HUES6 (cell line): ENCODE data around the gene CTNNA1.
"Not testable (repeated sequence)": the region's sequence is repeated elsewhere in the genome, so short reads cannot be mapped to it uniquely, and the experiment has no call there.

ENCODE experiments used
- H3K27ac ChIP-seq: 2 replicates; pipeline ENCODE4 v1.7.0; 2013; ENCODE audit warnings: low read depth, mild to moderate bottlenecking, low read length, inconsistent platforms
- H3K27me3 ChIP-seq: 2 replicates; pipeline ENCODE4 v1.6.1; 2013; ENCODE audit warnings: low read length; ENCODE audit not compliant: control insufficient read depth, insufficient read depth
- H3K36me3 ChIP-seq: 2 replicates; pipeline ENCODE4 v1.6.1; 2013; ENCODE audit warnings: low read length; ENCODE audit not compliant: control insufficient read depth, insufficient read depth
- H3K4me1 ChIP-seq: 2 replicates; pipeline ENCODE4 v1.6.1; 2013; ENCODE audit warnings: low read length; ENCODE audit not compliant: control insufficient read depth, insufficient read depth
- H3K4me3 ChIP-seq: 2 replicates; pipeline ENCODE4 v1.5.1; 2013; ENCODE audit warnings: low read depth, low read length
- H3K9ac ChIP-seq: one replicate; pipeline ENCODE4 v1.6.1; 2013; ENCODE audit warnings: mild to moderate bottlenecking, low read length
- H3K9me3 ChIP-seq: 2 replicates; pipeline ENCODE4 v1.6.1; 2013; ENCODE audit warnings: low read depth, low read length; ENCODE audit not compliant: control insufficient read depth, insufficient read depth

The CTNNA1 gene

GRCh38 chr5:138752951-138753793 is at the start of gene CTNNA1:
CTNNA1 (plus strand) TSS chr5:138753425; CDS start chr5:138781925, 28,500 bp downstream.
- peak within 1 kb of the TSS; percentile 92 for H3K9ac ChIP-seq
- peaks cover 7% of the 10 kb centered on the region; the same call in 1 of the 2 replicates for H3K9me3 ChIP-seq
- peak within 1 kb of the TSS; percentile 99 for H3K4me3 ChIP-seq
- peak within 1 kb of the TSS; percentile 99 for H3K27ac ChIP-seq
- peaks cover 20% of the 10 kb centered on the region for H3K4me1 ChIP-seq
- H3K27me3 ChIP-seq: no peaks in the 10 kb centered on the region
- peaks cover 15% of the 10 kb centered on the region for H3K36me3 ChIP-seq

- peaks cover 14% of the 10 kb centered on the region for H3K4me1 ChIP-seq
- H3K36me3 ChIP-seq, H3K4me3 ChIP-seq, H3K9ac ChIP-seq, H3K27me3 ChIP-seq, H3K9me3 ChIP-seq, H3K27ac ChIP-seq: not testable (repeated sequence)
Measured at GRCh38 chr5:138703777-138704176, 49.4 kb upstream of the CTNNA1 start.

- no peaks in the 10 kb centered on the region for H3K36me3 ChIP-seq
- no peak overlapping the region for H3K4me3 ChIP-seq
- no peak overlapping the region for H3K9ac ChIP-seq
- peaks cover 24% of the 10 kb centered on the region for H3K4me1 ChIP-seq
- H3K27ac ChIP-seq: no peak overlapping the region
- no peaks in the 10 kb centered on the region for H3K27me3 ChIP-seq
- no peaks in the 10 kb centered on the region for H3K9me3 ChIP-seq
Measured at GRCh38 chr5:138705007-138705406, 48.2 kb upstream of the CTNNA1 start.

GRCh38 chr5:138705567-138705966 is 47.7 kb upstream of the CTNNA1 start:
- H3K36me3 ChIP-seq: no peaks in the 10 kb centered on the region
- H3K9me3 ChIP-seq: no peaks in the 10 kb centered on the region
- H3K27me3 ChIP-seq: no peaks in the 10 kb centered on the region
- H3K4me3 ChIP-seq: no peak overlapping the region
- H3K4me1 ChIP-seq: peaks cover 24% of the 10 kb centered on the region
- H3K9ac ChIP-seq: no peak overlapping the region
- no peak overlapping the region for H3K27ac ChIP-seq

- no peaks in the 10 kb centered on the region for H3K27me3 ChIP-seq
- H3K9ac ChIP-seq: no peak overlapping the region
- H3K4me1 ChIP-seq: peaks cover 24% of the 10 kb centered on the region
- no peaks in the 10 kb centered on the region for H3K9me3 ChIP-seq
- H3K27ac ChIP-seq: no peak overlapping the region
- no peaks in the 10 kb centered on the region for H3K36me3 ChIP-seq
- H3K4me3 ChIP-seq: no peak overlapping the region
Measured at GRCh38 chr5:138706655-138707480, 46.4 kb upstream of the CTNNA1 start.

GRCh38 chr5:138708791-138709190 is 44.4 kb upstream of the CTNNA1 start:
- no peak overlapping the region for H3K27ac ChIP-seq

GRCh38 chr5:138709202-138709601 is 44.0 kb upstream of the CTNNA1 start:
- H3K4me1 ChIP-seq: peaks cover 22% of the 10 kb centered on the region
- H3K27me3 ChIP-seq: no peaks in the 10 kb centered on the region
- H3K36me3 ChIP-seq: no peaks in the 10 kb centered on the region
- no peak overlapping the region for H3K9ac ChIP-seq
- H3K27ac ChIP-seq: no peak overlapping the region
- no peak overlapping the region for H3K4me3 ChIP-seq
- H3K9me3 ChIP-seq: no peaks in the 10 kb centered on the region

More at GRCh38 chr5:138708791-138709190, 44.4 kb upstream of the CTNNA1 start:
- Histone ChIP-seq H3K36me3 (no peaks in the 10 kb centered on the region), H3K9me3 (no peaks in the 10 kb centered on the region), H3K27me3 (no peaks in the 10 kb centered on the region), H3K4me1 (peaks cover 22% of the 10 kb centered on the region), H3K4me3 (no peak overlapping the region), H3K9ac (no peak overlapping the region)

GRCh38 chr5:138711087-138711486 is 42.1 kb upstream of the CTNNA1 start:
- no peak overlapping the region for H3K27ac ChIP-seq
- H3K9me3 ChIP-seq: no peaks in the 10 kb centered on the region
- no peaks in the 10 kb centered on the region for H3K36me3 ChIP-seq
- peaks cover 26% of the 10 kb centered on the region for H3K4me1 ChIP-seq
- H3K4me3 ChIP-seq: no peak overlapping the region
- H3K9ac ChIP-seq: no peak overlapping the region
- H3K27me3 ChIP-seq: no peaks in the 10 kb centered on the region

GRCh38 chr5:138711811-138712210 is 41.4 kb upstream of the CTNNA1 start:
- no peaks in the 10 kb centered on the region for H3K36me3 ChIP-seq
- H3K4me1 ChIP-seq: peaks cover 25% of the 10 kb centered on the region
- H3K27ac ChIP-seq: no peak overlapping the region
- no peaks in the 10 kb centered on the region for H3K9me3 ChIP-seq
- H3K27me3 ChIP-seq: no peaks in the 10 kb centered on the region
- no peak overlapping the region for H3K9ac ChIP-seq
- no peak overlapping the region for H3K4me3 ChIP-seq

- H3K36me3 ChIP-seq: no peaks in the 10 kb centered on the region
- no peaks in the 10 kb centered on the region for H3K27me3 ChIP-seq
- no peaks in the 10 kb centered on the region for H3K9me3 ChIP-seq
- no peak overlapping the region for H3K9ac ChIP-seq
- H3K27ac ChIP-seq: no peak overlapping the region
- no peak overlapping the region for H3K4me3 ChIP-seq
- H3K4me1 ChIP-seq: peaks cover 27% of the 10 kb centered on the region
Measured at GRCh38 chr5:138712324-138712723, 40.9 kb upstream of the CTNNA1 start.

GRCh38 chr5:138712791-138713190 is 40.4 kb upstream of the CTNNA1 start:
- H3K4me1 ChIP-seq: peaks cover 27% of the 10 kb centered on the region
- H3K9me3 ChIP-seq: no peaks in the 10 kb centered on the region
- H3K36me3 ChIP-seq: no peaks in the 10 kb centered on the region
- H3K27ac ChIP-seq: no peak overlapping the region
- H3K4me3 ChIP-seq: no peak overlapping the region
- H3K9ac ChIP-seq: no peak overlapping the region
- H3K27me3 ChIP-seq: no peaks in the 10 kb centered on the region
